ENCODE measurements around the gene RHOB. TPM values are rescaled to one million over a fixed set of nuclear protein-coding genes. Genes with fewer than 3 reads are reported as not detected.

RHOB gene
- total and polyA plus RNA-seq, 2 donors (not counting 1 experiment from before 2014, with no cell fraction given), result 63.0 to 1,037 TPM

GRCh38 chr2:20428717-20429490 lies 18.0 kb upstream of the RHOB start:
- peak overlapping the region; percentile 46 for H3K4me2 ChIP-seq (replicated peaks; ENCODE audit: low read depth, low read length, poor library complexity, severe bottlenecking)
- H4K20me1 ChIP-seq (ENCODE audit: control insufficient read depth, insufficient read depth, low read length, poor library complexity, severe bottlenecking), result no peaks in the 10 kb centered on the region
- peaks cover 0 to 7% (median 0%) of the 10 kb centered on the region in 4 experiments for H3K27me3 ChIP-seq (replicated peaks in 1 of 4; ENCODE audit: control extremely low read depth in 1 of 4, control insufficient read depth in 3 of 4, insufficient read depth in 4 of 4, low read length in 3 of 4)
- no peaks in the 10 kb centered on the region for H3K36me3 ChIP-seq (replicated peaks in 1 of 2; ENCODE audit: control extremely low read depth in 1 of 2, control insufficient read depth in 1 of 2, extremely low read depth in 1 of 2, insufficient read depth in 2 of 2, low read length in 1 of 2)
- DNase-seq (no peak), ATAC-seq (ENCODE audit: low read depth) (no peak)
- H3K4me1 Mint-ChIP-seq, result peaks cover 60% of the 10 kb centered on the region
- H3K27me3 Mint-ChIP-seq, result no peaks in the 10 kb centered on the region
- peak overlapping the region; percentile 64 for H3K27ac Mint-ChIP-seq
- ChIA-PET POLR2A (interaction anchor here (1.1 to 2.1 kb wide), 3 partner anchors 15 to 222 kb away, joined by 3 to 11 read pairs (median 5); partner anchors contain the start of genes HS1BP3 and RHOB), CTCF (interaction anchor here (1.0 to 13.1 kb wide), 6 partner anchors 10 to 225 kb away, joined by 3 to 148 read pairs (median 6); partner anchors contain the start of gene RHOB)
- peak overlapping the region; percentile 30 for H3K4me3 Mint-ChIP-seq
- no peaks in the 10 kb centered on the region for H3K9me3 Mint-ChIP-seq (ENCODE audit: insufficient read depth)
- H2AFZ ChIP-seq (ENCODE audit: insufficient read depth, low read depth, low read length, poor library complexity, severe bottlenecking), result peak overlapping the region; percentile 3
- peak overlapping the region; percentile 2 for H3K9ac ChIP-seq (ENCODE audit: low read length)
- TF ChIP-seq CTCF (IDR thresholded peaks at IDR 0.05), result no peak
- no peak for TF ChIP-seq EZH2 (IDR thresholded peaks at IDR 0.05; ENCODE audit: borderline replicate concordance, insufficient read depth, low read depth, low read length, poor library complexity, severe bottlenecking)
- H3K9me3 ChIP-seq (ENCODE audit: control extremely low read depth in 1 of 3, control insufficient read depth in 2 of 3, insufficient read depth in 1 of 3, low read length in 2 of 3), result peaks cover 0 to 3% (median 0%) of the 10 kb centered on the region in 3 donors
- no peak overlapping the region for H3K4me3 ChIP-seq (ENCODE audit: control extremely low read depth in 1 of 5, extremely low read depth in 1 of 5, insufficient read depth in 1 of 5, low read depth in 2 of 5, low read length in 4 of 5)
- no peaks in the 10 kb centered on the region for H3K79me2 ChIP-seq (ENCODE audit: control insufficient read depth, insufficient read depth, low read length)
- 88% methylated on average over 6 of the region's 11 CpGs for WGBS (ENCODE audit: insufficient coverage)
- intact Hi-C loops (cut with micrococcal nuclease), result no loop called here
- H3K4me1 ChIP-seq (ENCODE audit: control insufficient read depth in 2 of 2, insufficient read depth in 2 of 2, low read length in 2 of 2), result peaks cover 54 to 72% of the 10 kb centered on the region in 2 donors
- H3K27ac ChIP-seq (ENCODE audit: low read length in 2 of 2), result peak overlapping the region in 1 of 2 donors; percentile 68

GRCh38 chr2:20429528-20429927 lies 17.3 kb upstream of the RHOB start:
- Mint-ChIP-seq H3K4me3 (peak overlapping the region; percentile 15), H3K27me3 (no peaks in the 10 kb centered on the region), H3K27ac (peak overlapping the region; percentile 64), H3K4me1 (peaks cover 54% of the 10 kb centered on the region), H3K9me3 (ENCODE audit: insufficient read depth) (no peaks in the 10 kb centered on the region)
- Histone ChIP-seq H3K79me2 (ENCODE audit: control insufficient read depth, insufficient read depth, low read length) (no peaks in the 10 kb centered on the region), H2AFZ (ENCODE audit: insufficient read depth, low read depth, low read length, poor library complexity, severe bottlenecking) (peak overlapping the region; percentile 3), H3K9ac (ENCODE audit: low read length) (peak overlapping the region; percentile 2), H3K4me2 (replicated peaks; ENCODE audit: low read depth, low read length, poor library complexity, severe bottlenecking) (peak overlapping the region; percentile 46), H4K20me1 (ENCODE audit: control insufficient read depth, insufficient read depth, low read length, poor library complexity, severe bottlenecking) (no peaks in the 10 kb centered on the region), H3K27me3 (replicated peaks in 1 of 4; ENCODE audit: control extremely low read depth in 1 of 4, control insufficient read depth in 3 of 4, insufficient read depth in 4 of 4, low read length in 3 of 4) (peaks cover 0 to 7% (median 0%) of the 10 kb centered on the region in 4 experiments), H3K36me3 (replicated peaks in 1 of 2; ENCODE audit: control extremely low read depth in 1 of 2, control insufficient read depth in 1 of 2, extremely low read depth in 1 of 2, insufficient read depth in 2 of 2, low read length in 1 of 2) (no peaks in the 10 kb centered on the region), H3K27ac (ENCODE audit: low read length in 2 of 2) (peak overlapping the region; percentile 64 to 68), H3K4me3 (ENCODE audit: control extremely low read depth in 1 of 5, extremely low read depth in 1 of 5, insufficient read depth in 1 of 5, low read depth in 2 of 5, low read length in 4 of 5) (no peak overlapping the region), H3K4me1 (ENCODE audit: control insufficient read depth in 2 of 2, insufficient read depth in 2 of 2, low read length in 2 of 2) (peaks cover 48 to 65% of the 10 kb centered on the region in 2 donors), H3K9me3 (ENCODE audit: control extremely low read depth in 1 of 3, control insufficient read depth in 2 of 3, insufficient read depth in 1 of 3, low read length in 2 of 3) (peaks cover 0 to 3% (median 0%) of the 10 kb centered on the region in 3 donors)
- POLR2A ChIA-PET, result interaction anchor here (1.0 to 2.1 kb wide), 4 partner anchors 15 to 222 kb away, joined by 3 to 11 read pairs (median 4); partner anchors contain the start of genes HS1BP3 and RHOB
- ATAC-seq (ENCODE audit: low read depth), result peak; percentile 79
- WGBS (ENCODE audit: insufficient coverage), result 0% methylated on average over 1 of the region's 1 CpG
- intact Hi-C loops (cut with micrococcal nuclease), result no loop called here
- peak; percentile 75 for DNase-seq
- TF ChIP-seq CTCF (IDR thresholded peaks at IDR 0.05), result no peak
- TF ChIP-seq EZH2 (IDR thresholded peaks at IDR 0.05; ENCODE audit: borderline replicate concordance, insufficient read depth, low read depth, low read length, poor library complexity, severe bottlenecking), result no peak
- CTCF ChIA-PET, result interaction anchor here (1.0 to 13.1 kb wide), 6 partner anchors 11 to 224 kb away, joined by 3 to 148 read pairs (median 6); partner anchors contain the start of gene RHOB
